H1 (cell line): ENCODE data around the gene GRAMD4. TPM values are rescaled to one million over a fixed set of nuclear protein-coding genes. Genes with fewer than 3 reads are reported as not detected.

ENCODE experiments used
- CHD1 ChIP-seq: IDR thresholded peaks from 2 replicates; pipeline ENCODE4 v1.6.1; 2012; ENCODE audit warnings: low read depth, low read length, improper control_type of control experiment
- CHD7 ChIP-seq: fragments of 300-600 bp; sonication (generic); IDR thresholded peaks from 2 replicates; pipeline ENCODE4 v1.7.1; 2012; ENCODE audit warnings: low read length, moderate library complexity, mild to moderate bottlenecking, inconsistent platforms; ENCODE audit not compliant: insufficient replicate concordance
- HDAC6 ChIP-seq: IDR thresholded peaks from one replicate; pipeline ENCODE4 v1.7.1; 2012; ENCODE audit warnings: low read depth, mild to moderate bottlenecking, inconsistent platforms, low read length, moderate library complexity
- JUN ChIP-seq: IDR thresholded peaks from 2 replicates; pipeline ENCODE4 v1.6.1; 2011; ENCODE audit warnings: low read depth, mild to moderate bottlenecking, improper control_type of control experiment, low read length
- MAX ChIP-seq: IDR thresholded peaks from 2 replicates; pipeline ENCODE4 v1.6.1; 2012; ENCODE audit warnings: inconsistent platforms
- polyA plus RNA-seq, 7 experiments: library from polyadenylated mRNA; depleted of rRNA in 3 of 7; stranded (reverse) in 5 of 7; unstranded in 2 of 7; fragments of >200 nt in 5 of 7; fragments of 200-250 nt in 2 of 7; gene quantifications; 1 replicate in 5 of 7; 2 replicates in 1 of 7; 4 replicates in 1 of 7; pipeline versions ENCODE4 v1.2.1 to v1.2.3, GENCODE V29; 2011 to 2013; ENCODE audit warnings: missing spikeins in 2 of 7, mixed read lengths in 2 of 7
- total RNA-seq: library from RNA; stranded (reverse); fragmentation: NEBNext Ultra II Directional; extraction: Animal tissue kit (Norgen Biotek cat#: 25700); gene quantifications from 2 replicates; pipeline ENCODE4 v1.2.1, GENCODE V29; 2021

The GRAMD4 gene
- total and polyA plus RNA-seq, 2 of the 8 experiments (the other 6 are each of a cell fraction or from before 2014, with no cell fraction given): 7.9 to 25.6 TPM

- TF ChIP-seq JUN: no peak
- TF ChIP-seq HDAC6: no peak
- TF ChIP-seq MAX: no peak
- no peak for TF ChIP-seq CHD1
- TF ChIP-seq CHD7: no peak
Measured at GRCh38 chr22:46625113-46625842, 5.1 kb downstream of the GRAMD4 start (continued).
